ENCODE data around the gene CCDC97. TPM values are rescaled to one million over a fixed set of nuclear protein-coding genes. Genes with fewer than 3 reads are reported as not detected.

Gene CCDC97
- 10 to 100 TPM; 25.3 to 30.2 TPM for total RNA-seq
- polyA plus RNA-seq (ENCODE audit: insufficient read length in 6 of 6) = 10 to 100 TPM; 27.1 to 36.9 (median 34.3) TPM
- long read RNA-seq, donor 1, transcript CCDC97-201 (5 exons, 3,322 nt) = major isoform, 9 of 9 reads
- long read RNA-seq, donor 1, partial matches to known transcripts = 0 of 9 reads
- long read RNA-seq, donor 1, other reads (novel, unspliced or antisense) = 0 of 9 reads
- long read RNA-seq, donor 2, transcript CCDC97-201 (5 exons, 3,322 nt) = major isoform, 10 of 16 reads
- long read RNA-seq, donor 2, partial matches to known transcripts = 6 of 16 reads
- long read RNA-seq, donor 2, other reads (novel, unspliced or antisense) = 0 of 16 reads
- long read RNA-seq, donor 3, transcript CCDC97-201 (5 exons, 3,322 nt) = major isoform, 8 of 8 reads
- long read RNA-seq, donor 3, partial matches to known transcripts = 0 of 8 reads
- long read RNA-seq, donor 3, other reads (novel, unspliced or antisense) = 0 of 8 reads
- long read RNA-seq, donor 4, partial matches to known transcripts = 3 of 8 reads
- long read RNA-seq, donor 4, other reads (novel, unspliced or antisense) = 2 of 8 reads
- long read RNA-seq, donor 5, transcript CCDC97-201 (5 exons, 3,322 nt) = major isoform, 10 of 10 reads
- long read RNA-seq, donor 5, partial matches to known transcripts = 0 of 10 reads
- long read RNA-seq, donor 5, other reads (novel, unspliced or antisense) = 0 of 10 reads
- long read RNA-seq, donor 6, partial matches to known transcripts = 0 of 5 reads
- long read RNA-seq, donor 6, other reads (novel, unspliced or antisense) = 0 of 5 reads
- long read RNA-seq, donor 7, partial matches to known transcripts = 0 of 10 reads
- long read RNA-seq, donor 7, other reads (novel, unspliced or antisense) = 7 of 10 reads
- long read RNA-seq, donor 8, transcript CCDC97-201 (5 exons, 3,322 nt) = major isoform, 10 of 10 reads
- long read RNA-seq, donor 8, partial matches to known transcripts = 0 of 10 reads
- long read RNA-seq, donor 8, other reads (novel, unspliced or antisense) = 0 of 10 reads
- long read RNA-seq, donor 9 = 0 reads
- long read RNA-seq, donor 10, partial matches to known transcripts = 2 of 4 reads
- long read RNA-seq, donor 10, other reads (novel, unspliced or antisense) = 2 of 4 reads
- long read RNA-seq, donor 11 = 0 reads
- long read RNA-seq, donor 12, transcript CCDC97-201 (5 exons, 3,322 nt) = major isoform, 5 of 5 reads
- long read RNA-seq, donor 12, partial matches to known transcripts = 0 of 5 reads
- long read RNA-seq, donor 12, other reads (novel, unspliced or antisense) = 0 of 5 reads

DNA sequence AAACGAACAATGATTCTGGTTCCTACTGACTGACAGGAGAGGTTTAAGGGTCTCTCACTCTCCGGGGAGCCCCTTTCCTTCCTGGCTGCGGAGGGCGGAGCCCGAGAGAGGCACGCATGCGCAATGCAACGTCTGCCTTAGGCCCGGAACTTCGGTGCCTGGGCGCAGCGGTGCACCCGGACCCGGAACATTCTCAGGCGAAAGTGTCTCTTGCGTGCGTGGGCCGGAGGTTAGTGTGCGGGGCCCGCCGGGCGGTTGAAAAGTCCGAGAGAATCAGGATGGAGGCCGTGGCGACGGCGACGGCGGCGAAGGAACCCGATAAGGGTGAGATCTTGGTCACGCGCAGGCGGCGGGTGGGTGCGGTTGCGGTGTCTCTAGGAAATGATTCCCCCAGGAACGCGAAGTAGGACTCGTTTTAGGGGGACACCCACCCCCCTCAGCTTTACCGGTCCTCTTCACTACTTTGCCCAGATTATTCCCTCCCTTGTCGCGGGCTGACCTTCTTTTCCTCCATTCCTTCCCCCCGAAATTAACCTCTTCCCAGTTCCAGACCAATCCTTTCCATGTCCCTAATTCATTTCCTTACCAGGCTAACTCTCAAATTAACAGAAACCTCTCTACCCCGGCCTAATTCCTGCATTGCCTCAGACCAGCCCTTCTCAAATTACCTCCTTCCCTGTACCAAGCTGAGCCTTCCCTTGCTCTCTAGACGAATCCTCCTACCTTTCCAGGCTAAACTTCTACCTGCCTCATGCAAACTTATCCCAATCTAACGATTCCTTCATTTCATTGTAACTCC is at the start of gene CCDC97:
Gene CCDC97, plus strand, starts transcription at position 140 of the 799 bp plus-strand sequence. Its CDS starts 139 bp downstream, at position 279.
- TF ChIP-seq, protein P1, sequence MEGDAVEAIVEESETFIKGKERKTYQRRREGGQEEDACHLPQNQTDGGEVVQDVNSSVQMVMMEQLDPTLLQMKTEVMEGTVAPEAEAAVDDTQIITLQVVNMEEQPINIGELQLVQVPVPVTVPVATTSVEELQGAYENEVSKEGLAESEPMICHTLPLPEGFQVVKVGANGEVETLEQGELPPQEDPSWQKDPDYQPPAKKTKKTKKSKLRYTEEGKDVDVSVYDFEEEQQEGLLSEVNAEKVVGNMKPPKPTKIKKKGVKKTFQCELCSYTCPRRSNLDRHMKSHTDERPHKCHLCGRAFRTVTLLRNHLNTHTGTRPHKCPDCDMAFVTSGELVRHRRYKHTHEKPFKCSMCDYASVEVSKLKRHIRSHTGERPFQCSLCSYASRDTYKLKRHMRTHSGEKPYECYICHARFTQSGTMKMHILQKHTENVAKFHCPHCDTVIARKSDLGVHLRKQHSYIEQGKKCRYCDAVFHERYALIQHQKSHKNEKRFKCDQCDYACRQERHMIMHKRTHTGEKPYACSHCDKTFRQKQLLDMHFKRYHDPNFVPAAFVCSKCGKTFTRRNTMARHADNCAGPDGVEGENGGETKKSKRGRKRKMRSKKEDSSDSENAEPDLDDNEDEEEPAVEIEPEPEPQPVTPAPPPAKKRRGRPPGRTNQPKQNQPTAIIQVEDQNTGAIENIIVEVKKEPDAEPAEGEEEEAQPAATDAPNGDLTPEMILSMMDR (IDR thresholded peaks at IDR 0.05) = no peak
- Histone ChIP-seq H3K27me3 (no peaks in the 10 kb centered on the region), H3K9me3 (no peaks in the 10 kb centered on the region), H3K4me3 (peak within 1 kb of the TSS; percentile 63 to 85), H3K4me1 (peaks cover 28 to 70% of the 10 kb centered on the region in 2 donors), H3K36me3 (peaks cover 0 to 59% of the 10 kb centered on the region in 2 donors), H3K27ac (peak within 1 kb of the TSS; percentile 96 to 98)
- peak; percentile 82 for ATAC-seq
- intact Hi-C loops (cut with DNase I) = no loop called here
- DNase-seq = peak; percentile 90 to 96 (median 94)

GRCh38 chr19:41261474-41262190 is 48.3 kb upstream of the CCDC97 start:
- no peaks in the 10 kb centered on the region for H3K27me3 ChIP-seq
- H3K27ac ChIP-seq = peak overlapping the region; percentile 95 to 99
- H3K4me3 ChIP-seq = peak overlapping the region; percentile 46 to 54
- DNase-seq = no peak
- H3K36me3 ChIP-seq = peaks cover 0 to 23% of the 10 kb centered on the region in 2 donors
- TF ChIP-seq, protein P1 (IDR thresholded peaks at IDR 0.05) = no peak
- H3K4me1 ChIP-seq = peaks cover 14 to 26% of the 10 kb centered on the region in 2 donors
- no peaks in the 10 kb centered on the region for H3K9me3 ChIP-seq
- ATAC-seq = no peak
- intact Hi-C loops (cut with DNase I) = loop anchor here in 1 of 2 donors (5.0 kb wide), 1 partner anchor 59 kb away; no protein-coding TSS in a partner anchor

- intact Hi-C loops (cut with DNase I) = loop anchor here in 1 of 2 donors (5.0 kb wide), 1 partner anchor 61 kb away; no protein-coding TSS in a partner anchor
- Histone ChIP-seq H3K4me3 (peak overlapping the region; percentile 46 to 54), H3K9me3 (no peaks in the 10 kb centered on the region), H3K27me3 (no peaks in the 10 kb centered on the region), H3K36me3 (peaks cover 0 to 20% of the 10 kb centered on the region in 2 donors), H3K4me1 (peaks cover 20 to 38% of the 10 kb centered on the region in 2 donors), H3K27ac (peak overlapping the region; percentile 95 to 99)
- ATAC-seq (peak; percentile 24), DNase-seq (peak; percentile 66 to 86 (median 72))
- TF ChIP-seq, protein P1 (IDR thresholded peaks at IDR 0.05) = no peak
These were observed 46.7 kb upstream of the CCDC97 start for GRCh38 chr19:41263042-41263849.

Data from left lung (tissue), 14 donors.